Stimulated activated naive CD8-positive, alpha-beta T cell treated with anti-CD3 and anti-CD28 coated beads, Interleukin-15, Interleukin-2, amounts not matched to agents 100 ng/mL and 50 ng/mL, for 24 hours (primary cell): ENCODE results near the gene TMEM187.

Source experiments
- H3K27ac Mint-ChIP-seq: one replicate; pipeline ENCODE4 v1.8.0; 2021; ENCODE audit warnings: mild to moderate bottlenecking, mixed read lengths
- H3K27me3 Mint-ChIP-seq: one replicate; pipeline ENCODE4 v1.8.0; 2021; ENCODE audit warnings: mixed read lengths
- H3K36me3 Mint-ChIP-seq: one replicate; pipeline ENCODE4 v1.8.0; 2021; ENCODE audit warnings: low read depth, mixed read lengths
- H3K4me1 Mint-ChIP-seq: one replicate; pipeline ENCODE4 v1.8.0; 2021; ENCODE audit warnings: low read depth, mixed read lengths
- H3K4me3 Mint-ChIP-seq: one replicate; pipeline ENCODE4 v1.8.0; 2021; ENCODE audit warnings: mild to moderate bottlenecking, mixed read lengths
- H3K9me3 Mint-ChIP-seq: one replicate; pipeline ENCODE4 v1.8.0; 2021; ENCODE audit warnings: mixed read lengths

The TMEM187 gene

DNA sequence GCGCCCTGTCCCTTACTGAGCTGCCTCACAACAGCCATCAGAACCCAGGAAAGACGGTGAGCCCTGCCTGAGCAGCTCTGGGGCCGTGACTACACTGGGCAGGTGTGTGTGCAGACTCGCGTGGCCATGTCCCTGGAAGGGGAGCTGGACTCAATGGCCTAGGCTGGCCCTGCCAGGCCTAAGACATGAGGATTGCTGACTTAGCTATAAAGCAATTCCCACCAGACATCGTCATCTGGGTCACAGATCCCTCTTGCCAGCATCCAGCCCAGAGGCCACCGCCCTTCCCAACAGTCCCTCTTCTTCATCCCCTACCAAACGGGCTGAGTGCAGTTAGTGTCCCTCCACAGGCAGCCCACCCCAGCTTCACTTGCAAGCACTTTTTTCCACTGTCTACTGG, 41.4 kb upstream of the TMEM187 start:
- no peaks in the 10 kb centered on the region for H3K9me3 Mint-ChIP-seq
- H3K4me3 Mint-ChIP-seq: no peak overlapping the region
- H3K36me3 Mint-ChIP-seq: peaks cover 27% of the 10 kb centered on the region
- H3K27ac Mint-ChIP-seq: peak overlapping the region; percentile 84
- H3K4me1 Mint-ChIP-seq: peaks cover 20% of the 10 kb centered on the region
- no peaks in the 10 kb centered on the region for H3K27me3 Mint-ChIP-seq

DNA sequence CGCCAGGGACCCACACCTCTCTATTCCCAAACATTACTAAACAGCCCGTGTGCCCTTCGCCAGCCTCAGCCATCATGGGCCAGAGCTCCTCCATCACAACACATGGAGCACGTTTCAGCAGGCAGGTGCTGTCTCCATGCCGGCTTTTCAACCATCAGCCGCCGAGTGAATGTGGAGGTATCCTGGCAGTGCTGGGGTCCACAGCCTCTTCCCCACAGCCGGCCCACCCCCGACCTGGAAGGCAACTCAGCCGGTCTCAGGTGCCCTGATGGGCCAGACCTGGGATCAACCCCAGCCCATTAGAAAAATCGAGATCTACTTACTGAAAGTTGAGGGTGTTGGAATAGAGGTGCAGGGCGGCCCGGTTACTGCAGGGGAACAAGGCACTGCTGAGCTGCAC, 40.8 kb upstream of the TMEM187 start:
- Mint-ChIP-seq H3K27me3 (no peaks in the 10 kb centered on the region), H3K36me3 (peaks cover 27% of the 10 kb centered on the region), H3K9me3 (no peaks in the 10 kb centered on the region), H3K27ac (peak overlapping the region; percentile 84), H3K4me3 (no peak overlapping the region), H3K4me1 (peaks cover 23% of the 10 kb centered on the region)

DNA sequence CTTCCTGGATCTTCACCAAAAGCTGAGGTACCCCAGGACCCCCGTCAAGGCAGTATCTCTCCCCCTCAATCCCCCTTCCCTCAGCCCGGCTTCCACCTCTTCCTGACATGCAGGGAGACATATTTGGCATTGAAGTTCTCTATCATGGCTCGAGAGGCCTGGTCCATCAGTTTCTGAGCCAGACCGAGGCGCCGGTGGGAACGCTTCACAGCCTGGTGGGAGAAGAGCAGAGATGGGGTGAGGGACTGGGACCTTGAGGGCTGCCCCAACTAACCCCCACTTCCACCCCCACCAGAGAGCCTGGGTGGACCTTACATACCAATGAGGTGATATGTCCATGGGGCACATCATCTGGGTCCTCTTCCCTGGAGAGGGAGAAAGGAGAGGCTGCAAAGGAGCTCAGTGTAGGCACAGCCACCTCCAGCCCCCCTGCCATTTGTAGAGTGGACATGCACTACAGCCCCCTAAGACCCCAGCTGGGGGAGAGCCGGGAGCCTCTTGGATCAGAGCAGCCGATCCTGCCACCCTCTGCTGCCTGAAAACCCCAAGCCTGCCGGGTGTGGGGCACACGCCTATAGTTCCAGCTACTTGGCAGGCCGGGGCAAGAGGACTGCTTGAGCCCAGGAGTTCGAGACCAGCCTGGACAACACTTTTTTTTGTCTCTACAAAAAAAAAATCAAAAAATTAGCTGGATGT, 40.2 kb upstream of the TMEM187 start:
- H3K4me1 Mint-ChIP-seq: peaks cover 23% of the 10 kb centered on the region
- H3K9me3 Mint-ChIP-seq: no peaks in the 10 kb centered on the region
- H3K36me3 Mint-ChIP-seq: peaks cover 27% of the 10 kb centered on the region
- no peaks in the 10 kb centered on the region for H3K27me3 Mint-ChIP-seq
- H3K27ac Mint-ChIP-seq: no peak overlapping the region
- peak overlapping the region; percentile 65 for H3K4me3 Mint-ChIP-seq

DNA sequence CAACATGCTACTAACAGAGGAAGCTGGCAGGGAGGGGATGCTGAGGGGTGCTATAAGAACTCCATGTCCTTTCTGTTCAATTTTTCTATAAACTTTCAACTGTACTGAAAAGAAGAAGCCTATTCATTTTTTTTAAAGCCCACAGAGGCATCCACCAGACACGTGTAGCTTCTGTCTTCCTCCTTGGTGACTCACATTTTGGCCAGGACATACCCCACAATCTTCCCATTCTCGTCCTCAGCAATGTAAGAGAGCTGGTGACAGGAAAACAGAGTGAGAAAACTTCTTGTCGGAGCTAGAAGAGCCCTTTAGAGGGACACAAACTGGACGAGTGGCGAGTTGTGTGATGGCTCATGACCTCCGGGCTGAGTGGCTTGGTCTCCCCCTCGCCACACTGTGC, 38.8 kb upstream of the TMEM187 start:
- Mint-ChIP-seq H3K4me3 (peak overlapping the region; percentile 90), H3K27me3 (no peaks in the 10 kb centered on the region), H3K4me1 (peaks cover 26% of the 10 kb centered on the region), H3K36me3 (peaks cover 33% of the 10 kb centered on the region), H3K9me3 (no peaks in the 10 kb centered on the region), H3K27ac (peak overlapping the region; percentile 83)

DNA sequence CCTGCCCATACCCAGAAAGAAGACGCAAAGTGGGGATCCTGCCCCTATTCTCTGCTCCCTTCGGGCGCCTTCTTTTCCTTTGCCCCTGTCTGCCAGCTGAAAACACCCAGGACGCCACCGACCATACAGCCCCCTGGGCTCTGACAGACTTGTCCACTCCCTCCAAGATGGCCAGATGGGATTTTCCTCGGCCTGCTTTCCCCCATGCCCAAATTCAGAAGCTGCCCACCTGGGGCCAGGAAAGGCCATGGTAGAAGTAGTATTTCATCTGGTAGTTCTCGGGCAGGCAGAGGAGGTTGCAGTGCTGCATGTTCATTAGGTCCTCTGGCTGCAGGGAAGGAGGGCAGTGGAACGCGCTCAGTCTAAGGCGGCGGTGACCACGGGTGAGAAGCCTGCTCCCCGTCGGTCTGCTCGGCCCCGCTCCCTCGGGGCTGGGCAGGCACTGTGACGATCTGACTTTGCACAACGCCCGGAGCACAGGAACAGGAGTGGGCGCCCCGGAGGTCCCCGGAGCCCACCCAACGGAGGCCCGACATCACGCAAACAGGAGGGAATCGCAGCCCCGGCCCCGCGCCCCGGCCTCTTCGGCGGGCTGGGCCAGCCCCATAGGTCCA, 38.3 kb upstream of the TMEM187 start:
- H3K9me3 Mint-ChIP-seq: no peaks in the 10 kb centered on the region
- H3K4me1 Mint-ChIP-seq: peaks cover 22% of the 10 kb centered on the region
- no peaks in the 10 kb centered on the region for H3K27me3 Mint-ChIP-seq
- H3K4me3 Mint-ChIP-seq: peak overlapping the region; percentile 90
- H3K27ac Mint-ChIP-seq: peak overlapping the region; percentile 83
- peaks cover 29% of the 10 kb centered on the region for H3K36me3 Mint-ChIP-seq

DNA sequence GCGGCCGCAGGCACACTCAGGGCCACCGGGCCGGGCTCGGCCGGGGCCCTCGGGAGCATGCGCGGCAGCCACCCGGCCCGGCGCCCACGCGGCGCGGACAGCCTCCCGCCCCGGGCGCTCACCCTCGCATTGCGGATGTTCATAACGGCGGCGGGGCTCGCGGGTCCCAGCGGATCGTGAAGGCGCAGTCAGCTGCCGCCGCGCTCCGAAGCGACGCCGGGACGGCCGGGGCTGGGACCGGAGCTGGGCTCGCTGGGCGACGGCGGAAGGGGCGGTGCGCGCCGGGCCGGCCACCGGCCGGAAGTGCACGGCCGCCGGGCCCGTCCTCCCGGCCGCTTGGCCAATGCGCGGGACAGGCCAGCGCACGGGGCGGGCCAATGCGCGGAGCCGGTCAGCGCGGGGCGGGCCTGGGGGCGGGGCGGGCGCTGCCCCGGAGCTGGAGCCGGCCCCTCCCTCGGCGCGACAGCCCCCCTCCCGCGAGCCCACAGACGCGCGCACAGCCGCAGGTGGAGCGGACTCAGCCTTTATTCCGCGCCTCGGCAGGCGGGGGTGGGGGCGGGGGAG, 37.7 kb upstream of the TMEM187 start, which contains the start of gene NAA10:
Gene NAA10 (minus strand): TSS at position 276 of the 564 bp plus-strand sequence. CDS start 133 bp downstream, at position 143.
- peak within 1 kb of the TSS; percentile 83 for H3K27ac Mint-ChIP-seq

DNA sequence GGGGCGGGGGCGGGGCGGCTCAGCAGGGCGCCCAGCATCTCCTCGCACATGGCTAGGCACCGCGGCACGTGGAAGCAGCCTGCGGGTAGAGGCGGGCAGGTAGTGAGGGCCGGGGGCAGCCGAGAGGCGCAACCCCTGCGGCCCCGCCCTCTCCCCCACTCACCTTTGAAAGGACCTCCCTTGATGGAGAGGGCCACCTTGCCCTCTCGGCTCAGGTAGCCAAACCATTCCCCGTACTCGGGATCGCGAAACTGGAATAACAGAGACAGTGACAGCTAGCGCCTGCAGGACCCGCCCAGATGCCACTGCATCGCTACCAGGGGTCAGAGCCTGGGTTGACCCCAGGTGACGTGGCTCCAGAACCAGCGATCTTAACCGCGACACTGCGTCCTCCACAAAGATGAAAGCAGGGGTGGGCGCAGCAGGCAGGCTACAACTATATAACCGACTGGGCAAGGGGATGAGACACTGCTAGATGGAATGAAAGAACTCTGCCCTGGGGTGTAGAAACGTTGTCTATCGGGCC, 37.2 kb upstream of the TMEM187 start:
- Mint-ChIP-seq H3K36me3 (peaks cover 29% of the 10 kb centered on the region), H3K9me3 (no peaks in the 10 kb centered on the region), H3K4me1 (peaks cover 22% of the 10 kb centered on the region), H3K4me3 (peak overlapping the region; percentile 72), H3K27me3 (no peaks in the 10 kb centered on the region), H3K27ac (peak overlapping the region; percentile 71)

More for the DNA sequence above, 37.7 kb upstream of the TMEM187 start, which contains the start of gene NAA10:
- Mint-ChIP-seq H3K36me3 (peaks cover 29% of the 10 kb centered on the region), H3K4me1 (peaks cover 20% of the 10 kb centered on the region), H3K9me3 (no peaks in the 10 kb centered on the region), H3K4me3 (peak within 1 kb of the TSS; percentile 90), H3K27me3 (no peaks in the 10 kb centered on the region)

DNA sequence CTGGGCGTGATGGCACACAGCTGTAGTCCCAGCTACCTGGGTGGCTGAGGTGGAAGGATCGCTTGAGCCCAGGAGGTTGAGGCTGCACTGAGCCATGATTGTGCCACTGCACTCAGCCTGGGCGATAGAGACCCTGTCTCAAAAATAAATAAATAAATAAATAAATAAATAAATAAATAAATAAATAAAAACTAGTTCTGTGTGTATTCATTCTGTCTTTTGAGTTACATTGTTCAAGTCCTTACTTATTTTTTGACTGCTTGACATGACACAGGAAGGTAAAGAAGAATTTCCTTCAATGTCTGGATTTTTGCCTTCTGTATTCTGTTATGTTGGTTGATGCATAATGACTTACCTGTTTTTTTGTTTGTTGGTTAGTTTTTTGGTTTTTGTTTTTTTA, 35.5 kb upstream of the TMEM187 start:
- Mint-ChIP-seq H3K36me3 (peaks cover 14% of the 10 kb centered on the region), H3K9me3 (no peaks in the 10 kb centered on the region), H3K27me3 (no peaks in the 10 kb centered on the region), H3K4me3 (no peak overlapping the region), H3K27ac (no peak overlapping the region), H3K4me1 (peaks cover 23% of the 10 kb centered on the region)

DNA sequence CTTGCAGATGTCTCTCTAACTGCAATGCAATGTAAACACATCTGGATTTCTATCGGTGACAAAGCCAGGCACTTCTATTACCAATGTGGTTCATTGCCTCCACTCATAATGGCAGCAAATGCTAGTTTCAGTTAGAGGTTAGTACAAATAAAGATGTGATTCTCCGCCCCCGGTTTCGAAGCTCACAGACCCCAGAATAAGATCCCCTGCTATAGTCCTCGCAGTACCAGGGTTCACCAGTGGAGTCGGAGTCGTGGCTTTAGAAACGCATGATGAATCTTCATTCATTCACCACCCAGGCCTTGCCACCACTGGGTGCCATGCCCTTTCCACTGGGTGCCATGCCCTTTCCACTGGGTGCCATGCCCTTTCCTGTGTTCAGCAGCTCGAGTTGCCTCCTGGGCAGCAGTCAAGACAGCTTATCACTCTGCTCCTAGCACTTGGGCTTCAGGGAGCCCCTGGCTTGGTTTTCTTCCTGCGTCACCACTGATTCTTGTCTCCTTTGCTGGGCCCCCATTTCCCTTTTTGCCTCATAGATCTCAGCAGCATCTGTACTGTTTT, 34.2 kb upstream of the TMEM187 start:
- Mint-ChIP-seq H3K36me3 (peaks cover 13% of the 10 kb centered on the region), H3K9me3 (no peaks in the 10 kb centered on the region), H3K27me3 (no peaks in the 10 kb centered on the region), H3K4me3 (no peak overlapping the region), H3K4me1 (peaks cover 23% of the 10 kb centered on the region), H3K27ac (peak overlapping the region; percentile 11)

DNA sequence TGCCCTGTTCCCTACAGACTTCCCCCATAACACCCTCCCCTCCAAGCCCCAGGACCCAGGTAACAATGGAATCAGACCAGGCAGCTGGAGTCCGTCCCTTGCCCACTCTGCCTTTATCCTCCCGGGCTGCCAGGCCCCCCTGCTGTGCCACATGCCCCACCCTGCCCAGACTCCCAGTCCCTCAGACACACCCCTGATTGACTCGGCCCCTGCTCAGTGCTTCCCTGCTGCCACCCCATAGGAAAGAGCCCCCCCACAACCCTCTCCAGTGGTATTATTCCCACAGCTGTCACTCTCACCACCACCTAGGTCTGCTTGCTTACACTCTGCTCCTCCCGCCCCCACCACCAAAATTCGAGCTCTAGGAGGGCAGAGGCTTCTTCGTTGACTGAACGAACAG, 33.0 kb upstream of the TMEM187 start:
- H3K27me3 Mint-ChIP-seq: no peaks in the 10 kb centered on the region
- no peaks in the 10 kb centered on the region for H3K9me3 Mint-ChIP-seq
- H3K36me3 Mint-ChIP-seq: peaks cover 6% of the 10 kb centered on the region
- peak overlapping the region; percentile 10 for H3K4me3 Mint-ChIP-seq
- H3K4me1 Mint-ChIP-seq: peaks cover 27% of the 10 kb centered on the region
- no peak overlapping the region for H3K27ac Mint-ChIP-seq

DNA sequence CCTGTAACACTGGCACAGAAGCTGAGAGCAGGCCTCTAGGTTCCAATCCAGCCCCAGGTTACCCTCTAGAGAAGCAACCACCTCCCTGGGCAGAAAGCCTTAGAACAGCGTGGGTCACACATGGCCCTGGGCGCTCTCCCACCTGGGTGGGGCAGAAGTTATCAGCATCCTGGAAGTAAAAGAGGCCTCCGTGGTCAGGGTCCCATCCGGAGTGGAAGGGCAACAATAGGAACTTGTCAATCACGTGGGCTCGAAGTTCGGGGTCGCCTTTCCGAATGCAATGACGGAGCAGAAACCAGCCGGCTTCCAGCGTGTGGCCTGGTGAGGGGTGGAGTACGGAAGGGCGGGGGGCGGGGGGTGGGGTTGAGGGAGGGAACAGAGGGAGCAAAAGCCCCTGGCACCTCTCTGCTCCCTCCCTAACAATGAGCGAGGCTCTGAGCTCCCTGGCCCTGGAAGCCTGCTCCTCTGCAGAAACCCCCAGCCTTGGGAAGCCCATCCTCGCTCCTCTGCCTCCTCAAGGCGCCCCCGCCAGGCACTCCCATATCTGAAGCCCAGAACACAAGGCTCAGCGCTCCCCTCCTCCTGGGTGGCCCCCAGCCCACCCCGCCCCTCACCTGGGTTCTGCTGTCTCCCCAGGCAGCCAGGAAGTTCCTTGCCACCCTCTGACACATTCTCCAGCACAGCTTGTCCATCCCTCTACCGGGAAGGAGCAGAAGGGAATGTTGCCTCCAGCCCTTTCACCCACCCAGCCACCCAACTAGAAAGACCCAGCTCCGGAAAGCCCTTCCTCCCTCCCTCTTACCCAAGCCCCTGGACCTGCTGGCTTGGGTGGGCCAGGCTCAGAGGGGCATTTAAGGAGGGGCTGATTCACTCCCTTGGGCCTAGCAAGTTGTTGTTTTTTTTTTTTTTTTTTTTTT, 31.0 kb upstream of the TMEM187 start:
- H3K27ac Mint-ChIP-seq: peak overlapping the region; percentile 80
- peaks cover 20% of the 10 kb centered on the region for H3K4me1 Mint-ChIP-seq
- peak overlapping the region; percentile 82 for H3K4me3 Mint-ChIP-seq
- no peaks in the 10 kb centered on the region for H3K9me3 Mint-ChIP-seq
- peaks cover 6% of the 10 kb centered on the region for H3K36me3 Mint-ChIP-seq
- no peaks in the 10 kb centered on the region for H3K27me3 Mint-ChIP-seq

DNA sequence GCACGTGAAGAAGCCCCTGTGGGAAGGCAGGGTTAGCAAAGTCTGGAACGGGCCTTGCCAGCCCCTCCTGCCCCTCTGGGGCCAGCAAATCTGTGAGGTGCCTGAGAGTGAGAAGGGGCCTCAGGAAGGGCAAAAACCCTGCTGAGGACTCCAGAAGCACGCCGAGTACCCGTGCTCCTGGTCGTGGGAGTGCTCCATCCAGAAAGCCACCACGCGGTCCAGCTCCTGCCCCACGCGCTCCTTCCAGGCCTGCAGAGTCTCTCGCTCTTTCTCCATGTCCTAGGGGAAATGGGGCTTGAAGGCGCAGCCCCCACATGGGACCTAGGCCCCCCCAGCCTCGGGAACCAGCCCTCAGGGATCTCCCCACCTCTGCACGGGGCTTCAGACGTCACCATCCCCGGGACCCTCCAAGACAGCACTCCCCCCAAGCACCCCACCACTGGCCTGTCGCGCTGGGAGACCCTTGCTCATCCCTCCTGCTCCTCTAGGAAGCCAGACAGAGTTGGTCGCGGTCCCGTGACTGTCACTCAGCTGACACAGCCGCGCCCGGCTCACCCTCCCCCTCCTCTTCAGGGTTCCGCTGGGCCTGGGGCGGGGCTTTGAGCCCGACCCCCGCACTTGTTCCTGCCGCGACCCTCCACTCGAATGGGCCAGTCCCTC, 28.3 kb upstream of the TMEM187 start, which contains the start of gene RENBP:
Gene RENBP (minus strand): TSS at position 504 of the 660 bp plus-strand sequence. CDS start 33 bp downstream, at position 471.
- Mint-ChIP-seq H3K9me3 (no peaks in the 10 kb centered on the region), H3K36me3 (no peaks in the 10 kb centered on the region), H3K4me1 (peaks cover 29% of the 10 kb centered on the region), H3K27ac (peak within 1 kb of the TSS; percentile 77), H3K27me3 (no peaks in the 10 kb centered on the region), H3K4me3 (peak within 1 kb of the TSS; percentile 79)

DNA sequence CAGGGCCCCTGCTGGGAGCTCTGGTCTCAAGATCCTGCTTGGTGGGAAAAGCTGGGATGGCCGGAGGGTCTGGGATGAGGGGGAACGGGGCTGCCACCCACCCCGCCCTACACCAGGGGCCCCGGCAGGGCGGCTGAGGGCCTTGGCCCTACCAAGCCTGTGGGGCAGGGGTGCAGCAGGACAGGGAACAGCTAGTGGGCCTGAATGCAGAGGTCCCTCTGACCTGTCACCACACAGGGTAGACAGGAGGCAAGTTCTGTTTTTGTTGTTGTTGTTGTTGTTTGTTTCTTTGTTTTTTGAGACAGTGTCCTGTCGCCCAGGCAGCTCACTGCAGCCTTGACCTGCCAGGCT, 27.8 kb upstream of the TMEM187 start:
- peaks cover 33% of the 10 kb centered on the region for H3K4me1 Mint-ChIP-seq
- no peak overlapping the region for H3K27ac Mint-ChIP-seq
- H3K4me3 Mint-ChIP-seq: peak overlapping the region; percentile 79
- no peaks in the 10 kb centered on the region for H3K9me3 Mint-ChIP-seq
- no peaks in the 10 kb centered on the region for H3K27me3 Mint-ChIP-seq
- H3K36me3 Mint-ChIP-seq: no peaks in the 10 kb centered on the region
